Omental fat pad (tissue), 4 donors: ENCODE measurements around the gene SLC35D3. TPM values are rescaled to one million over a fixed set of nuclear protein-coding genes. Genes with fewer than 3 reads are reported as not detected.
"Not testable (repeated sequence)": the region's sequence is repeated elsewhere in the genome, so short reads cannot be mapped to it uniquely, and the experiment has no call there.

Source experiments
- ATAC-seq: fragments of 150-250 bp; one replicate; pipeline ENCODE4 v1.9.1; 2016; ENCODE audit warnings: mild to moderate bottlenecking, moderate library complexity; ENCODE audit not compliant: low FRiP score
- DNase-seq: peaks from one replicate; pipeline ENCODE4 v3.0.0-alpha.2; 2019; ENCODE audit warnings: low spot score
- CTCF ChIP-seq, 3 donors: fragments of 450-650 bp; IDR thresholded peaks; one replicate each; pipeline ENCODE4 v1.5.1; 2016 to 2017; ENCODE audit warnings: antibody characterized with exemption in 3 of 3, mild to moderate bottlenecking in 3 of 3, moderate library complexity in 2 of 3
- total RNA-seq, 4 donors: library from RNA; depleted of rRNA; stranded (reverse); fragments of >200 nt; gene quantifications; one replicate each; pipeline ENCODE4 v1.1.0, GENCODE V29; 2016

SLC35D3 gene
- total RNA-seq, 4 donors from 2014 or later = not detected

- ATAC-seq = no peak
- no peak for TF ChIP-seq CTCF (IDR thresholded peaks at IDR 0.05)
- no peak for DNase-seq
Measured at GRCh38 chr6:136956590-136957544, 34.8 kb downstream of the SLC35D3 start.

DNA sequence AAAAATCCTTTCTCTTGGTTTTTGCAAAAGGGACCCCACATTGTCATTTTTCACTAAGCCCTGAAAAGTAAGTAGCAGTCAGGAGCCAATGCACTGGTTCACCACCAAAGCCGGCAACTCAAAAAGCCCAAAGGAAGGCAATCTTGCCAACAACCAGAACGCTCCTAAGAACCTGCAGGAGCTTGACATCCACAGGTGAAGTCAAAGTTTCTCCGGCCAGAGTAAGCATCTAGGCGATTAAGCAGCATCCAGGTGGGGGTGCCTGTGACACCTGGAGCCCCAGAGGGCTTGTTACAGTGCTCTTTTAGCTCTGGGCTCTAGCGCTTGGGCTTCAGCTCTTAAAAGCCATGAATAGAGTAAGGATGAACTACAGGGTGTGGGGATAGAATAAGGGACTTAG is 36.1 kb downstream of the SLC35D3 start:
- DNase-seq = no peak
- no peak for TF ChIP-seq CTCF (IDR thresholded peaks at IDR 0.05)
- ATAC-seq = no peak

GRCh38 chr6:136959471-136959891 is 37.4 kb downstream of the SLC35D3 start:
- no peak for TF ChIP-seq CTCF (IDR thresholded peaks at IDR 0.05)
- DNase-seq (no peak), ATAC-seq (peak; percentile 19)

DNA sequence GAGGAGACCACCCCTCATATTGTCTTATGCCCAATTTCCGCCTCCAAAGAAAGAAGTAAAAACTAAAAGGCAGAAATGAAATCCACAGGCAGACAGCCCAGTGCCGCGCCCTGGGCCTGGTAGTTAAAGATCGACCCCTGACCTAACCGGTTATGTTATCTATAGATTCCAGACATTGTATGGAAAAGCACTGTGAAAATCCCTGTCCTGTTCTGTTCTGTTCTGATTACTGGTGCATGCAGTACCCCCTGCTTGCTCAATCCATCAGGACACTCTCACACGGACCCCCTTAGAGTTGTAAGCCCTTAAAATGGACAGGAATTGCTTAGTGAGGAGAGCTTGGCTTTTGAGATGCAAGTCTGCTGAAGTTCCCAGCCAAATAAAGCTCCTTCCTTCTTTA is 37.8 kb downstream of the SLC35D3 start:
- not testable (repeated sequence) for DNase-seq, ATAC-seq

DNA sequence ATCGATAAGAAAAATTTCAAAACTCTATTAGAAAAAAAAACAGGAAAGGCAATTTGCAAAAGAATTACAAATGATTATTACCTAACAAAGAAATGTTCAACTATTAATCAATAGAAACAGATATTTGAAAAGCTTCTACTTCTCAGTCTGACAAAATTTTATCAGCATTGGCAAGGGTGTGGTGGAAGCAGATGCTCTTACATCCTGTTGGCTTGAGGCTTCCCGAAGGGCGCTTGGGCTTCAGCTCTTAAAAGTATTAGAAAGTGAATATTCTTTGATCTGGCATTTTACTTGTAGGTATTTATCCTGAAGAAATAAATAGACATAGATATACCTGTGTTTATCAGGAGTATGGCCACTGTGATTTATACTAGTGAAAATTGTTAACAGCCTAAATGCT is 38.7 kb downstream of the SLC35D3 start:
- TF ChIP-seq CTCF (IDR thresholded peaks at IDR 0.05) = no peak
- DNase-seq (no peak), ATAC-seq (no peak)

GRCh38 chr6:136961848-136962247 is 39.7 kb downstream of the SLC35D3 start:
- TF ChIP-seq CTCF (IDR thresholded peaks at IDR 0.05) = no peak
- ATAC-seq = no peak
- DNase-seq = no peak

GRCh38 chr6:136962661-136963060 is 40.6 kb downstream of the SLC35D3 start:
- DNase-seq (no peak), ATAC-seq (no peak)
- TF ChIP-seq CTCF (IDR thresholded peaks at IDR 0.05) = no peak
